HEK293 (cell line): Measurements from ENCODE around the gene BST1.
A peak's percentile ranks its signal among the peaks of the same experiment; 100 is the strongest.

Experiments used
- CTCF ChIA-PET: fragments of 350-600 bp; formaldehyde crosslinking; extraction: SDS; loops from one replicate; lab custom pipeline; 2021; ENCODE audit warnings: antibody characterized with exemption; lab: Yijun Ruan, JAX
- POLR2A ChIA-PET: fragments of 300-600 bp; formaldehyde crosslinking; extraction: SDS; loops from one replicate; lab custom pipeline; 2020; ENCODE audit warnings: antibody characterized with exemption, inconsistent platforms; lab: Yijun Ruan, JAX
- H3K27ac ChIP-seq: fragments of 200-500 bp; sonication (Bioruptor generic); 2 replicates; pipeline ENCODE4 v1.5.1; 2014; ENCODE audit warnings: low read depth, low read length, control low read depth, inconsistent platforms; ENCODE audit errors: extremely low read depth
- H3K36me3 ChIP-seq, 2 experiments: fragments of 200-500 bp in 1 of 2; sonication (Bioruptor generic) in 1 of 2; 1 replicate in 1 of 2; 2 replicates in 1 of 2; pipeline ENCODE4 v1.5.1; 2014 to 2017; ENCODE audit warnings: inconsistent platforms in 2 of 2, low read length in 2 of 2; ENCODE audit not compliant: control insufficient read depth in 2 of 2, insufficient read depth in 1 of 2
- H3K4me1 ChIP-seq: fragments of 200-500 bp; sonication (Bioruptor generic); 2 replicates; pipeline ENCODE4 v1.5.1; 2014; ENCODE audit warnings: mild to moderate bottlenecking, low read length, inconsistent platforms; ENCODE audit not compliant: control insufficient read depth, insufficient read depth
- H3K4me3 ChIP-seq: 2 replicates; pipeline ENCODE4 v1.5.1; 2011; ENCODE audit warnings: low read depth, mild to moderate bottlenecking, control low read depth, low read length, moderate library complexity
- H3K9me3 ChIP-seq: fragments of 200-500 bp; sonication (Bioruptor generic); 2 replicates; pipeline ENCODE4 v1.5.1; 2014; ENCODE audit warnings: low read depth, low read length, inconsistent platforms; ENCODE audit not compliant: control insufficient read depth, insufficient read depth
- GFI1B ChIP-seq: fragments of 450-650 bp; formaldehyde crosslinking; IDR thresholded peaks from 2 replicates; pipeline ENCODE4 v1.5.1; 2016; ENCODE audit warnings: missing biosample characterization, missing genetic modification characterization
- HOXC10 ChIP-seq: sonication (generic); formaldehyde crosslinking; IDR thresholded peaks from 2 replicates; pipeline ENCODE4 v1.8.1; 2023; ENCODE audit warnings: mild to moderate bottlenecking, missing genetic modification reagents
- KLF10 ChIP-seq: fragments of 450-650 bp; IDR thresholded peaks from 2 replicates; pipeline ENCODE4 v1.5.1; 2018; ENCODE audit warnings: missing biosample characterization, mild to moderate bottlenecking, missing genetic modification characterization
- KLF8 ChIP-seq: fragments of 450-650 bp; formaldehyde crosslinking; IDR thresholded peaks from 2 replicates; pipeline ENCODE4 v1.5.1; 2016; ENCODE audit warnings: missing biosample characterization, missing genetic modification characterization
- PRDM4 ChIP-seq: fragments of 450-650 bp; formaldehyde crosslinking; IDR thresholded peaks from 2 replicates; pipeline ENCODE4 v1.5.1; 2017; ENCODE audit warnings: missing biosample characterization, missing genetic modification characterization
- SALL2 ChIP-seq: fragments of 450-650 bp; formaldehyde crosslinking; IDR thresholded peaks from 2 replicates; pipeline ENCODE4 v1.5.0; 2017; ENCODE audit warnings: missing biosample characterization, mild to moderate bottlenecking, missing genetic modification characterization, borderline replicate concordance
- ZBTB8A ChIP-seq: fragments of 450-650 bp; formaldehyde crosslinking; IDR thresholded peaks from 2 replicates; pipeline ENCODE4 v1.5.1; 2016; ENCODE audit warnings: missing biosample characterization, missing genetic modification characterization
- ZIC2 ChIP-seq: fragments of 450-650 bp; formaldehyde crosslinking; IDR thresholded peaks from 2 replicates; pipeline ENCODE4 v1.5.1; 2016; ENCODE audit warnings: missing biosample characterization, missing genetic modification characterization
- ZNF112 ChIP-seq: fragments of 450-650 bp; formaldehyde crosslinking; IDR thresholded peaks from 2 replicates; pipeline ENCODE4 v1.5.0; 2017; ENCODE audit warnings: missing biosample characterization, missing genetic modification characterization
- ZNF335 ChIP-seq: fragments of 450-650 bp; formaldehyde crosslinking; conservative IDR thresholded peaks from 2 replicates; pipeline ENCODE4 v1.5.1; 2016; ENCODE audit warnings: missing biosample characterization, missing genetic modification characterization
- ZNF449 ChIP-seq: fragments of 450-650 bp; formaldehyde crosslinking; IDR thresholded peaks from 2 replicates; pipeline ENCODE4 v1.5.1; 2017; ENCODE audit warnings: missing biosample characterization, mild to moderate bottlenecking, missing genetic modification characterization, moderate library complexity
- ZNF629 ChIP-seq: fragments of 450-650 bp; formaldehyde crosslinking; IDR thresholded peaks from 2 replicates; pipeline ENCODE4 v1.5.1; 2017; ENCODE audit warnings: missing biosample characterization, missing genetic modification characterization
- ZNF837 ChIP-seq: fragments of 450-650 bp; formaldehyde crosslinking; IDR thresholded peaks from 2 replicates; pipeline ENCODE4 v1.5.1; 2016; ENCODE audit warnings: missing biosample characterization, missing genetic modification characterization
- TF ChIP-seq, protein P1 (sequence below): fragments of 450-650 bp; formaldehyde crosslinking; conservative IDR thresholded peaks from 2 replicates; pipeline ENCODE4 v1.5.1; 2016; ENCODE audit warnings: low read depth, missing biosample characterization, missing genetic modification characterization
- TF ChIP-seq, protein P2 (sequence below): fragments of 450-650 bp; formaldehyde crosslinking; IDR thresholded peaks from 2 replicates; pipeline ENCODE4 v1.5.1; 2016; ENCODE audit warnings: missing biosample characterization, missing genetic modification characterization
- TF ChIP-seq, protein P3 (sequence below): fragments of 450-650 bp; formaldehyde crosslinking; conservative IDR thresholded peaks from 2 replicates; pipeline ENCODE4 v1.5.1; 2016; ENCODE audit warnings: low read depth, missing biosample characterization, missing genetic modification characterization

Gene BST1

GRCh38 chr4:15653864-15654592 lies 48.8 kb upstream of the BST1 start:
- Histone ChIP-seq H3K27ac (peak overlapping the region; percentile 91), H3K4me3 (peak overlapping the region; percentile 74), H3K4me1 (0 out of 2 replicates have a peak, but pooled peaks cover 4% of the 10 kb centered on the region), H3K36me3 (peaks cover 0 to 5% of the 10 kb centered on the region in 2 experiments; a peak in 1 of 3 replicates), H3K9me3 (no peaks in the 10 kb centered on the region)
- peak; percentile 53; the same call in 1 of the 2 replicates for TF ChIP-seq ZNF335
- peak; percentile 66 for TF ChIP-seq ZNF629 (tag by site-specific recombination)
- TF ChIP-seq KLF10 (tag by site-specific recombination), result peak; percentile 36; the same call in 1 of the 2 replicates
- TF ChIP-seq ZNF449, result no peak
- TF ChIP-seq, protein P1, sequence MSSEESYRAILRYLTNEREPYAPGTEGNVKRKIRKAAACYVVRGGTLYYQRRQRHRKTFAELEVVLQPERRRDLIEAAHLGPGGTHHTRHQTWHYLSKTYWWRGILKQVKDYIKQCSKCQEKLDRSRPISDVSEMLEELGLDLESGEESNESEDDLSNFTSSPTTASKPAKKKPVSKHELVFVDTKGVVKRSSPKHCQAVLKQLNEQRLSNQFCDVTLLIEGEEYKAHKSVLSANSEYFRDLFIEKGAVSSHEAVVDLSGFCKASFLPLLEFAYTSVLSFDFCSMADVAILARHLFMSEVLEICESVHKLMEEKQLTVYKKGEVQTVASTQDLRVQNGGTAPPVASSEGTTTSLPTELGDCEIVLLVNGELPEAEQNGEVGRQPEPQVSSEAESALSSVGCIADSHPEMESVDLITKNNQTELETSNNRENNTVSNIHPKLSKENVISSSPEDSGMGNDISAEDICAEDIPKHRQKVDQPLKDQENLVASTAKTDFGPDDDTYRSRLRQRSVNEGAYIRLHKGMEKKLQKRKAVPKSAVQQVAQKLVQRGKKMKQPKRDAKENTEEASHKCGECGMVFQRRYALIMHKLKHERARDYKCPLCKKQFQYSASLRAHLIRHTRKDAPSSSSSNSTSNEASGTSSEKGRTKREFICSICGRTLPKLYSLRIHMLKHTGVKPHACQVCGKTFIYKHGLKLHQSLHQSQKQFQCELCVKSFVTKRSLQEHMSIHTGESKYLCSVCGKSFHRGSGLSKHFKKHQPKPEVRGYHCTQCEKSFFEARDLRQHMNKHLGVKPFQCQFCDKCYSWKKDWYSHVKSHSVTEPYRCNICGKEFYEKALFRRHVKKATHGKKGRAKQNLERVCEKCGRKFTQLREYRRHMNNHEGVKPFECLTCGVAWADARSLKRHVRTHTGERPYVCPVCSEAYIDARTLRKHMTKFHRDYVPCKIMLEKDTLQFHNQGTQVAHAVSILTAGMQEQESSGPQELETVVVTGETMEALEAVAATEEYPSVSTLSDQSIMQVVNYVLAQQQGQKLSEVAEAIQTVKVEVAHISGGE, result no peak
- no peak for TF ChIP-seq GFI1B
- TF ChIP-seq, protein P2, sequence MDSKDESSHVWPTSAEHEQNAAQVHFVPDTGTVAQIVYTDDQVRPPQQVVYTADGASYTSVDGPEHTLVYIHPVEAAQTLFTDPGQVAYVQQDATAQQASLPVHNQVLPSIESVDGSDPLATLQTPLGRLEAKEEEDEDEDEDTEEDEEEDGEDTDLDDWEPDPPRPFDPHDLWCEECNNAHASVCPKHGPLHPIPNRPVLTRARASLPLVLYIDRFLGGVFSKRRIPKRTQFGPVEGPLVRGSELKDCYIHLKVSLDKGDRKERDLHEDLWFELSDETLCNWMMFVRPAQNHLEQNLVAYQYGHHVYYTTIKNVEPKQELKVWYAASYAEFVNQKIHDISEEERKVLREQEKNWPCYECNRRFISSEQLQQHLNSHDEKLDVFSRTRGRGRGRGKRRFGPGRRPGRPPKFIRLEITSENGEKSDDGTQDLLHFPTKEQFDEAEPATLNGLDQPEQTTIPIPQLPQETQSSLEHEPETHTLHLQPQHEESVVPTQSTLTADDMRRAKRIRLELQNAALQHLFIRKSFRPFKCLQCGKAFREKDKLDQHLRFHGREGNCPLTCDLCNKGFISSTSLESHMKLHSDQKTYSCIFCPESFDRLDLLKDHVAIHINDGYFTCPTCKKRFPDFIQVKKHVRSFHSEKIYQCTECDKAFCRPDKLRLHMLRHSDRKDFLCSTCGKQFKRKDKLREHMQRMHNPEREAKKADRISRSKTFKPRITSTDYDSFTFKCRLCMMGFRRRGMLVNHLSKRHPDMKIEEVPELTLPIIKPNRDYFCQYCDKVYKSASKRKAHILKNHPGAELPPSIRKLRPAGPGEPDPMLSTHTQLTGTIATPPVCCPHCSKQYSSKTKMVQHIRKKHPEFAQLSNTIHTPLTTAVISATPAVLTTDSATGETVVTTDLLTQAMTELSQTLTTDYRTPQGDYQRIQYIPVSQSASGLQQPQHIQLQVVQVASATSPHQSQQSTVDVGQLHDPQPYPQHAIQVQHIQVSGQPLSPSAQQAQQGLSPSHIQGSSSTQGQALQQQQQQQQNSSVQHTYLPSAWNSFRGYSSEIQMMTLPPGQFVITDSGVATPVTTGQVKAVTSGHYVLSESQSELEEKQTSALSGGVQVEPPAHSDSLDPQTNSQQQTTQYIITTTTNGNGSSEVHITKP (tag by site-specific recombination), result peak; percentile 93
- TF ChIP-seq PRDM4 (tag by site-specific recombination), result no peak
- no peak for TF ChIP-seq KLF8 (tag by site-specific recombination)
- POLR2A ChIA-PET, result interaction anchor here (0.6 to 2.8 kb wide), 3 partner anchors 17 to 28 kb away, joined by 3 to 18 read pairs (median 4); partner anchors contain the start of gene FAM200B
- CTCF ChIA-PET, result no interaction called here

DNA sequence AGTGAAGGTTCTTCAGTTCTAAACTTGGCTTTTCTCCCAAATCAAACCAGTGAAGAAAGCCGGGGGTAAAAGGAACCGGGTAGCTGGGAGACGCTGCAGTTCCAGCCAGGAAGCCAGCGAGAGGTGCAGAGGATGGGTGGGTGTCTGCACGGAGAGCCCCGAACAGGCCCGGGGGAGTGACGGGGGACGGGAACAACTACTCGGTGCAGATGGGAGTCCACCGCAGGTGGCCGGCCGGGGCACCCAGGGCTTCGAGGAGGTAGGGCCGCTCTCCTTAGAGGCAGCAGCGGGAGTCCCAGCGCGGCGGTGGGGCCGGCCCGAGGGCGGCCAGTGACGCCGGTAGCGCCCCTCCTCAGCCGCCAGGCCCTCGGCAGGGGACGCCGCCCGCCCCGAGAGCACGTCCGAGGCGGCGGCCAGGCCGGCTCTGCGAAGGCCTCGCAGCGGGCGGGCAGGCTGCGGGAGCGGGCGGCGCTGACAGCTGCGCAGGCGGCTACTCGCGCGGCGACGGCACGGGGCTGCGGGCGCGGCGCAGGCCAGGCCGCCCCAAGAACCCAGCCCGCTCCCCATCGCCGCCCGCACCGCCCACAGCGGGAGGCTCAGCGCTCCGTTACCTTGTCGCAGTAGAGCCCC lies 48.2 kb upstream of the BST1 start:
- H3K4me3 ChIP-seq, result peak overlapping the region; percentile 74
- H3K4me1 ChIP-seq, result 0 out of 2 replicates have a peak, but pooled peaks cover 4% of the 10 kb centered on the region
- peaks cover 0 to 5% of the 10 kb centered on the region in 2 experiments; a peak in 1 of 3 replicates for H3K36me3 ChIP-seq
- peak overlapping the region; percentile 91 for H3K27ac ChIP-seq
- ChIA-PET POLR2A (interaction anchor here (0.6 to 2.8 kb wide), 3 partner anchors 16 to 27 kb away, joined by 3 to 18 read pairs (median 4); partner anchors contain the start of gene FAM200B), CTCF (interaction anchor here (0.7 kb wide), 1 partner anchor 175 kb away, joined by 3 read pairs; no protein-coding TSS in a partner anchor)
- no peaks in the 10 kb centered on the region for H3K9me3 ChIP-seq
- TF ChIP-seq ZIC2 (no peak; the same call in 1 of the 2 replicates), SALL2 (tag by site-specific recombination) (no peak), HOXC10 (CRISPR knock-in tag) (peak; percentile 43; the same call in 1 of the 2 replicates), ZNF837 (tag by site-specific recombination) (no peak), ZBTB8A (tag by site-specific recombination) (no peak), ZNF112 (tag by site-specific recombination) (no peak)
- TF ChIP-seq, protein P3, sequence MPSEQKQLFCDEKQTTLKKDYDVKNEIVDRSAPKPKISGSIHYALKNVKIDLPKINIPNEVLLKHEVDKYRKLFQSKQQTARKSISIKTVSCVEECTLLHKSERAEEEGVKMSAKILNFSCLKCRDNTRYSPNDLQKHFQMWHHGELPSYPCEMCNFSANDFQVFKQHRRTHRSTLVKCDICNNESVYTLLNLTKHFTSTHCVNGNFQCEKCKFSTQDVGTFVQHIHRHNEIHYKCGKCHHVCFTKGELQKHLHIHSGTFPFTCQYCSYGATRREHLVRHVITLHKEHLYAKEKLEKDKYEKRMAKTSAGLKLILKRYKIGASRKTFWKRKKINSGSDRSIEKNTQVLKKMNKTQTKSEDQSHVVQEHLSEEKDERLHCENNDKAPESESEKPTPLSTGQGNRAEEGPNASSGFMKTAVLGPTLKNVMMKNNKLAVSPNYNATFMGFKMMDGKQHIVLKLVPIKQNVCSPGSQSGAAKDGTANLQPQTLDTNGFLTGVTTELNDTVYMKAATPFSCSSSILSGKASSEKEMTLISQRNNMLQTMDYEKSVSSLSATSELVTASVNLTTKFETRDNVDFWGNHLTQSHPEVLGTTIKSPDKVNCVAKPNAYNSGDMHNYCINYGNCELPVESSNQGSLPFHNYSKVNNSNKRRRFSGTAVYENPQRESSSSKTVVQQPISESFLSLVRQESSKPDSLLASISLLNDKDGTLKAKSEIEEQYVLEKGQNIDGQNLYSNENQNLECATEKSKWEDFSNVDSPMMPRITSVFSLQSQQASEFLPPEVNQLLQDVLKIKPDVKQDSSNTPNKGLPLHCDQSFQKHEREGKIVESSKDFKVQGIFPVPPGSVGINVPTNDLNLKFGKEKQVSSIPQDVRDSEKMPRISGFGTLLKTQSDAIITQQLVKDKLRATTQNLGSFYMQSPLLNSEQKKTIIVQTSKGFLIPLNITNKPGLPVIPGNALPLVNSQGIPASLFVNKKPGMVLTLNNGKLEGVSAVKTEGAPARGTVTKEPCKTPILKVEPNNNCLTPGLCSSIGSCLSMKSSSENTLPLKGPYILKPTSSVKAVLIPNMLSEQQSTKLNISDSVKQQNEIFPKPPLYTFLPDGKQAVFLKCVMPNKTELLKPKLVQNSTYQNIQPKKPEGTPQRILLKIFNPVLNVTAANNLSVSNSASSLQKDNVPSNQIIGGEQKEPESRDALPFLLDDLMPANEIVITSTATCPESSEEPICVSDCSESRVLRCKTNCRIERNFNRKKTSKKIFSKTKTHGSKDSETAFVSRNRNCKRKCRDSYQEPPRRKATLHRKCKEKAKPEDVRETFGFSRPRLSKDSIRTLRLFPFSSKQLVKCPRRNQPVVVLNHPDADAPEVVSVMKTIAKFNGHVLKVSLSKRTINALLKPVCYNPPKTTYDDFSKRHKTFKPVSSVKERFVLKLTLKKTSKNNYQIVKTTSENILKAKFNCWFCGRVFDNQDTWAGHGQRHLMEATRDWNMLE (tag by site-specific recombination), result no peak
